ENCODE measurements around the gene ZNF14. TPM values are rescaled to one million over a fixed set of nuclear protein-coding genes. Genes with fewer than 3 reads are reported as not detected.
"Not testable (repeated sequence)": the region's sequence is repeated elsewhere in the genome, so short reads cannot be mapped to it uniquely, and the experiment has no call there.

ZNF14 gene
- total RNA-seq, 1 donor: 3.0 TPM

DNA sequence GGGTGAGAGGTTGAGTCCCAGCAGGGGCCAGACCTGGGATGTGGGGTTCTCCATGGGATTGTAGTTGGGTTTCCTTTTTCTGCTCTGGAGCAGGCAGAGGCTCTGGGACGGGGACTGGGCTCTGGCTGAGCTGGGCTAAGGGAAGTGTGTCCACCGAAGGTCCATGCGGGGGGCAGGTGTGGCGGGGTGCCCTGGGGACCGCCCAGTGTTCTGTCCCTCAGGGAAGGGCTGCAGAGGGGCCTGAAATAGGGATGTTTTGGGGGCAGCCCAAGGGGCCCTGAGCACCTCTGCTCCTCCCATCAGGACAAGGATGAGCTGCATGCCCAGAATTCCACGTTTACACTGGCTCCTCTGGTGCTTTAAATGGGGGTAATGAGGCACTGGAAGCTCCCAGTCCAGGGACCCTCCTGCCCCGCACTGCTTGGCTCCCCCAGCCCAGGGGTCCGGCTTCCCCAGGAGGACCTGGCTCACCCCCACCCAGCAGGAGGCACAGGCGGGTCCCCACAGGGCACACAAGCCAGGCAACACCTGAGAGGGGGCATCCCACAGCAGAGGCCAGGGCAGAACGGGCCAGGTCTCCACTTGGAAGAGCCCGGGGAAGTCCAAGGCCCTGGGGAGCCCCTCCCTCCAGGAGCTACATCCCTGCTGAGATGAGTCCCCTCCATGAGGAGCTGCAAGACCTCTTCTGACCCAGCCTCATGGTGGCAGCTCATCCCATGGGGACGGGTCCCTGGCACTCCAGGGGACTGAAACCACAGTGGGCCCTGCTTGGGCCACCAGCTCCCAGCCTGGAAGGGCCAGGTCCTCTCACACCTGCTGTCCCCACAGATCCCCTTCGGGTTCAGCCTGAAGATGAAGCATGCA lies 14.7 kb upstream of the ZNF14 start:
- no peak for DNase-seq (ENCODE audit: low read depth in 2 of 3, low spot score in 2 of 3)

DNA sequence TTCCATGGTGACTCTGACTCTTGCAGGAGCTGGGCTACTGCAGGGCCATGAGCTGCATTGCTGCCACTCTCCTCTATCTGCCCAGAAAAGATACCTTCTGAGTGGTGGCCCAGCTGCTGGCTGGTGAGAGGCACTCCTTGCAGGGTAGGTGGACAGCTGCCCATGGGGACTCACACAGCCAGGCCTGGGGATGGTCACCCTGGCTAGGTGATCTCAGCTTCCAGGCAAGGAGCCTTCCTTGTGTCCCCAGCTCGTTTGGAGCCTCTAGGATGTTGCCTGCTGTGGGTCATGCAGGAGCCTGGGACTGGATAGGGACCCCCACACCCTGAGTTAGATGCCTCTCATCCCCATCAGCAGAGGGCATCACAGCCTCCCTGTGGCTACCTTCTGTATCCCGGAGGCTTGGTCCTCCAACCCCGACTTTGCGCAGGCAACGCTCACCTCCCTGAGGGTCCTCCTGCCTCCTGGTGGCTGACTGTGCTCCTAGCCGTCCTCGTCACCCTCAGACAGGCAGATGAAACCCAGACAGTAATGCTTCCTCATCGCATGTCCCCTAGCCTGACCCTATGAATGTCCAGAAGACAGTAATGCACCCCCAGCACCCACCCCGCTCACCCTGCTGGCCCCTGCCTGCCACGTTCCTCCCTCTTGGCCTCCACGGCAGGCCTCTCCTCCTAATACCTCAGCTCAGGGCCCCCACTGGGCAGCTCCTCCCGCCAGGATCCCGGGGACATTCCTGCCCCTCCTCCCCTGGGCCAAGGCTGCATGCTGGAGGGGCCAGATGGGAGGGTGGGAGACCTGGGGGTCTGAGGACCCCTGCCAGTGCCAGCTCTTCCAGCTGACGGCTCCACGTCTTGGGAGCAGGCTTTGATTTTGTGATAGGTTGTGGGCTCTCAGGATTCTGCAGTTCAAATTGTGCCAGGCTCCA lies 13.6 kb upstream of the ZNF14 start:
- no peak for DNase-seq (ENCODE audit: low read depth in 2 of 3, low spot score in 2 of 3)

GRCh38 chr19:19745496-19746285 lies 12.8 kb upstream of the ZNF14 start:
- DNase-seq (ENCODE audit: low read depth in 2 of 3, low spot score in 2 of 3): no peak

GRCh38 chr19:19744641-19745040 lies 11.7 kb upstream of the ZNF14 start:
- DNase-seq (ENCODE audit: low read depth in 2 of 3, low spot score in 2 of 3): no peak

DNA sequence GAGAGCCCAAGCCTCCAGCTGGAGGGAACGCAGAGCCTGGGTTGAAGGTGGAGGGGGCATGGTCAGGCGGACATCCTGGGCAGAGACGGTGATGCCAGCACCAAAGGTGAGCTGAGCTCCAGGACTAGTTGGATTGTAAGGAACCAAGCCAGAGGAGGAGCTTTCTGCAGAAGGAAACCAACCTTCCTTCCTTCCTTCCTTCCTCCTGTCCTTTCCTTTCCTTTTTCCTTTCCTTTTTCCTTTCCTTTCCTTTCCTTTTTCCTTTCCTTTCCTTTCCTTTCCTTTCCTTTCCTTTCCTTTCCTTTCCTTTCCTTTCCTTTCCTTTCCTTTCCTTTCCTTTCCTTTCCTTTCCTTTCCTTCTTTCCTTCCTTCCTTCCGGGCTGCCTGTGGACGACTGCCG lies 11.0 kb upstream of the ZNF14 start:
- DNase-seq (ENCODE audit: low read depth in 2 of 3, low spot score in 2 of 3): not testable (repeated sequence)

- DNase-seq (ENCODE audit: low read depth in 2 of 3, low spot score in 2 of 3): no peak
Measured at GRCh38 chr19:19743176-19743575, 10.3 kb upstream of the ZNF14 start.

GRCh38 chr19:19742773-19743172 lies 9.9 kb upstream of the ZNF14 start:
- DNase-seq (ENCODE audit: low read depth in 2 of 3, low spot score in 2 of 3): no peak

DNA sequence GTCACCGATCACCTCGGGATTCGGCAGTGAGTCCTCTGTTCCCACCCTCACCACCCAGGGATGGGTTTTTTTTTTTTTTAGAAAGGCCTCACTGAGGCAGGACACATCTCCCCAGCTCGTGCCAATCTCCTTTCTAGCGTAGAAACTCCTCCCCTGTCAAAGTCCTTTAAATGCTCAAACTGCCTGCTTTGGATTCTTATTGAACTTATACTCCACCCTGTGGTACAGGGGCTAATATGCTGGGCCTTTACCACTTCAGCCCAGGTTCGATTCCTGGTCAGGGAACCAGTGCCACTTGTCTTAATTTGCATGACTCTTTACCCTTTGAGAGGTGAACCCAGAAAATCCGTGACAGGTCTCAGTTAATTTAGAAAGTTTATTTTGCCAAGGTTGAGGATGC lies 8.3 kb upstream of the ZNF14 start:
- no peak for DNase-seq (ENCODE audit: low read depth in 2 of 3, low spot score in 2 of 3)

GRCh38 chr19:19740755-19741154 lies 7.8 kb upstream of the ZNF14 start:
- DNase-seq (ENCODE audit: low read depth in 2 of 3, low spot score in 2 of 3): no peak

GRCh38 chr19:19738564-19738963 lies 5.7 kb upstream of the ZNF14 start:
- no peak for DNase-seq (ENCODE audit: low read depth in 2 of 3, low spot score in 2 of 3)

DNA sequence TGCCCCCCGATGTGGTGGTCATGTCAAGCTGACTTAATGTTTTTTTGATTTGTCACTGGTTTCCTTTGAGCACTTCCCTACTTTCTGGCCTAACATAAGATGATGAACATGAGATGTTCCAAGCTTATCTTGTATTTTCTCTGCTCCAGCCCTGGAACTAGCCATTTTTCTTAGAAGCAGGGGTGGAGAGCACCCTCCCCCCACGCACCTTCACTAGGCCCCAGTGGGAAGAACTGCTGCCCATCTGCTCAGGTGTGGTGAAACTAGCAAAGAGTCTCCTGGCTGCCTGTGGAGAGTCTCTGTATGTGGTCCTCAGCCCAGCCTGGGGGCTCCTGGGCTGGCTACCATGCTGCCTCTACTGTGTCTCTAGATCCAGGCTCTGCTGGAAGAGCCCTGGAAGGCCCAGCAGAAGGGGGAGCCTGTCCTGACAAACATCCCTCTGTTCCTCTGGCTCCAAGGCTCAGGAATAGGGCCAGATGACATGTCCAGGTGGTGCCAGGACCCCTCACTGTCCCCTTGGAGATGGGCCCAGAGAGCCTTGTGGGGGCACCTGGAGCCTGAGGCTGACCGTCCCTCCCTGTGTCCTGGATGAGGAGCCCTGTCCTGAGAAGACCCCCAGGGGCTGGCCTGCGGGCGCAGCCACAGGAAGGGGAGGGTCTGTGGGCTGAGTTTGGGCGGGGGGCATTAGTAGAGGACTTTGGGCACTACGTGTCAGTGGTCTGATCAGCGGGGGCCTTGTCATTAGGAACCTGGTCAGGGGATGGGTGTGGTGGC lies 4.8 kb upstream of the ZNF14 start:
- no peak for DNase-seq (ENCODE audit: low read depth in 2 of 3, low spot score in 2 of 3)

GRCh38 chr19:19721896-19722295 lies 11.0 kb downstream of the ZNF14 start:
- no peak for DNase-seq (ENCODE audit: low read depth in 2 of 3, low spot score in 2 of 3)

GRCh38 chr19:19719798-19720197 lies 13.1 kb downstream of the ZNF14 start:
- peak in 1 of 3 donors; percentile 33 for DNase-seq (ENCODE audit: low read depth in 2 of 3, low spot score in 2 of 3)

GRCh38 chr19:19711934-19712828 lies 20.7 kb downstream of the ZNF14 start:
- DNase-seq (ENCODE audit: low read depth in 2 of 3, low spot score in 2 of 3): no peak

DNA sequence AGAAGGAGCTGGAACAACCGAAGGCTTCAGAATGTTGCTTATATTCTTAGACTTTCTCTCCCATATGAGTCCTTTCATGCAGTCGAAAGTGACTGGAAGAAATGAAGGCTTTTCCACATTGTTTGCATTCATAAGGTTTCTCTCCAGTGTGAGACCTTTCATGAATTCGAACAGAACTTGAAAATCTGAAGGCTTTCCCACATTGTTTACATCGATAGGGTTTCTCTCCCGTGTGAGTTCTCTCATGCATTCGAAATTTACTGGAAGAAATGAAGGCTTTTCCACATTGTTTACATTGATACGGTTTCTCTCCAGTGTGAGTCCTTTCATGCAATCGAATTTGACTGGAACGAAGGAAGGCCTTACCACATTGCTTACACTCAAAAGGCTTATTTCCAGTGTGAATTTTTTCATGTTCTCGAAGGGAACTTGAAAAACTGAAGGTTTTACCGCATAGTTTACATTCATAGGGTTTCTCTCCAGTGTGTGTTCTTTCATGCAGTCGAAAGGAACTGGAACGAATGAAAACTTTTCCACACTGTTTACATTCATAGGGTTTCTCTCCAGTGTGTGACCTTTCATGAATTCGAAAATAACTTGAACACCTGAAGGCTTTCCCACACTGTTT lies 21.5 kb downstream of the ZNF14 start:
- no peak for DNase-seq (ENCODE audit: low read depth in 2 of 3, low spot score in 2 of 3)

- DNase-seq (ENCODE audit: low read depth in 2 of 3, low spot score in 2 of 3): no peak
Measured at GRCh38 chr19:19710506-19710905, 22.4 kb downstream of the ZNF14 start.

GRCh38 chr19:19704836-19705235 lies 28.1 kb downstream of the ZNF14 start:
- DNase-seq (ENCODE audit: low read depth in 2 of 3, low spot score in 2 of 3): no peak

GRCh38 chr19:19700493-19700892 lies 32.4 kb downstream of the ZNF14 start:
- not testable (repeated sequence) for DNase-seq (ENCODE audit: low read depth in 2 of 3, low spot score in 2 of 3)

GRCh38 chr19:19697589-19697988 lies 35.3 kb downstream of the ZNF14 start:
- no peak for DNase-seq (ENCODE audit: low read depth in 2 of 3, low spot score in 2 of 3)
